ENCODE data around the gene CDH11.

GRCh38 chr16:65021852-65022595 lies 99.8 kb downstream of the CDH11 start:
- TF ChIP-seq CTCF (IDR thresholded peaks at IDR 0.05) (no peak), POLR2AphosphoS5 (IDR thresholded peaks at IDR 0.05) (no peak), EP300 (IDR thresholded peaks at IDR 0.05) (no peak), POLR2A (IDR thresholded peaks at IDR 0.05) (no peak)

All from stomach (tissue), 4 donors.